ENCODE data around the gene SLC4A11. TPM values are rescaled to one million over a fixed set of nuclear protein-coding genes. Genes with fewer than 3 reads are reported as not detected.

The SLC4A11 gene
- total RNA-seq, 1 experiment from 2014 or later, result 1.1 TPM

GRCh38 chr20:3273371-3273770 lies 34.4 kb upstream of the SLC4A11 start:
- no peaks in the 10 kb centered on the region for H3K9me3 ChIP-seq (ENCODE audit: low read depth, low read length, poor library complexity, severe bottlenecking)
- no peak for TF ChIP-seq EZH2 (IDR thresholded peaks at IDR 0.05; ENCODE audit: borderline replicate concordance, low read depth, low read length, poor library complexity, severe bottlenecking)
- no peak for TF ChIP-seq CTCF (conservative IDR thresholded peaks at IDR 0.05; ENCODE audit: low read depth, low read length)
- no peaks in the 10 kb centered on the region for H3K27me3 ChIP-seq (replicated peaks; ENCODE audit: insufficient read depth, low read depth, low read length, poor library complexity)
- no peaks in the 10 kb centered on the region for H3K36me3 ChIP-seq (ENCODE audit: insufficient read depth, low read length, poor library complexity, severe bottlenecking)
- BruUV-seq (replicated peaks), result no TSS peak
- no peaks in the 10 kb centered on the region for H3K4me1 ChIP-seq (ENCODE audit: insufficient read depth, low read length, poor library complexity, severe bottlenecking)
- intact Hi-C loops (cut with micrococcal nuclease; ENCODE audit: unreplicated experiment), result no loop called here
- no peak overlapping the region for H3K4me3 ChIP-seq (ENCODE audit: low read depth, low read length, poor library complexity, severe bottlenecking)
- no peak for DNase-seq (ENCODE audit: low spot score)
- ChIA-PET POLR2A (ENCODE audit: low non-redundant PET) (no interaction called here), CTCF (no interaction called here)
- no peak overlapping the region for H3K27ac ChIP-seq (ENCODE audit: low read depth, low read length, poor library complexity, severe bottlenecking)

GRCh38 chr20:3270051-3270450 lies 31.1 kb upstream of the SLC4A11 start:
- intact Hi-C loops (cut with micrococcal nuclease; ENCODE audit: unreplicated experiment), result no loop called here
- no peaks in the 10 kb centered on the region for H3K27me3 ChIP-seq (replicated peaks; ENCODE audit: insufficient read depth, low read depth, low read length, poor library complexity)
- DNase-seq (ENCODE audit: low spot score), result no peak
- no peaks in the 10 kb centered on the region for H3K36me3 ChIP-seq (ENCODE audit: insufficient read depth, low read length, poor library complexity, severe bottlenecking)
- H3K4me1 ChIP-seq (ENCODE audit: insufficient read depth, low read length, poor library complexity, severe bottlenecking), result no peaks in the 10 kb centered on the region
- no peak overlapping the region for H3K4me3 ChIP-seq (ENCODE audit: low read depth, low read length, poor library complexity, severe bottlenecking)
- TF ChIP-seq EZH2 (IDR thresholded peaks at IDR 0.05; ENCODE audit: borderline replicate concordance, low read depth, low read length, poor library complexity, severe bottlenecking) (no peak), CTCF (conservative IDR thresholded peaks at IDR 0.05; ENCODE audit: low read depth, low read length) (no peak)
- no peaks in the 10 kb centered on the region for H3K9me3 ChIP-seq (ENCODE audit: low read depth, low read length, poor library complexity, severe bottlenecking)
- no peak overlapping the region for H3K27ac ChIP-seq (ENCODE audit: low read depth, low read length, poor library complexity, severe bottlenecking)
- ChIA-PET CTCF (no interaction called here), POLR2A (ENCODE audit: low non-redundant PET) (no interaction called here)
- no TSS peak for BruUV-seq (replicated peaks)

GRCh38 chr20:3262566-3262965 lies 23.6 kb upstream of the SLC4A11 start:
- Histone ChIP-seq H3K27me3 (replicated peaks; ENCODE audit: insufficient read depth, low read depth, low read length, poor library complexity) (no peaks in the 10 kb centered on the region), H3K27ac (ENCODE audit: low read depth, low read length, poor library complexity, severe bottlenecking) (no peak overlapping the region), H3K4me3 (ENCODE audit: low read depth, low read length, poor library complexity, severe bottlenecking) (no peak overlapping the region), H3K4me1 (ENCODE audit: insufficient read depth, low read length, poor library complexity, severe bottlenecking) (no peaks in the 10 kb centered on the region), H3K36me3 (ENCODE audit: insufficient read depth, low read length, poor library complexity, severe bottlenecking) (no peaks in the 10 kb centered on the region), H3K9me3 (ENCODE audit: low read depth, low read length, poor library complexity, severe bottlenecking) (no peaks in the 10 kb centered on the region)
- DNase-seq (ENCODE audit: low spot score), result no peak
- no TSS peak for BruUV-seq (replicated peaks)
- POLR2A ChIA-PET (ENCODE audit: low non-redundant PET), result no interaction called here
- CTCF ChIA-PET, result no interaction called here
- TF ChIP-seq EZH2 (IDR thresholded peaks at IDR 0.05; ENCODE audit: borderline replicate concordance, low read depth, low read length, poor library complexity, severe bottlenecking), result no peak
- no peak for TF ChIP-seq CTCF (conservative IDR thresholded peaks at IDR 0.05; ENCODE audit: low read depth, low read length)
- intact Hi-C loops (cut with micrococcal nuclease; ENCODE audit: unreplicated experiment), result no loop called here

All from A673 (cell line).